ENCODE results near the gene GLOD4. TPM values are rescaled to one million over a fixed set of nuclear protein-coding genes. Genes with fewer than 3 reads are reported as not detected.

Gene GLOD4
- polyA plus RNA-seq, 1 donor from 2014 or later = 235 TPM

DNA sequence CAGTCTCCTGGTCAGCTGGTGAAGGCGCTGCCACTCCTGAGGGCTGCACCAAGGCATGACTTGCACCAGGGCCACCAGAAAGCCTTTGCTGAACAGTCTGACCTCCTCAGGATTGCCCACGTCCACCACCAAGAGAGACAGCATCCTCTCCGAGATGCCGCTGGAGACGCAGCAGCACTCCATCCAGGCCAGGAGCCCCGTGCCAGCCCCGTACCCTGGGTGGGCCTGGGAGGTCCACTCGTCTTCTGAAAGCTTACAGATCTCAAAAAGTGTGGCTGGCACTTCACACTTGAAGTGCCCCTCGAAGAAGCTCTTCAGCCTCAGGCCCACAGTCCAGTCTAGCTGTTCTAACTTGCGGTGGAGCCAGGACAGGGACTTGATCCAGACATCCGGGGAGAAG is 36.7 kb downstream of the GLOD4 start:
- Histone ChIP-seq H3K4me2 (ENCODE audit: low read length) (no peak overlapping the region), H3K36me3 (ENCODE audit: insufficient read depth, low read length) (no peaks in the 10 kb centered on the region), H3K4me3 (ENCODE audit: low read length) (no peak overlapping the region), H3K9ac (ENCODE audit: low read length) (no peak overlapping the region), H3K79me2 (replicated peaks; ENCODE audit: insufficient read depth, low read length) (peaks cover 9% of the 10 kb centered on the region), H3K9me3 (ENCODE audit: low read length) (no peaks in the 10 kb centered on the region), H4K20me1 (ENCODE audit: insufficient read depth) (no peaks in the 10 kb centered on the region), H3K9me2 (ENCODE audit: insufficient read depth, low read length) (no peaks in the 10 kb centered on the region), H3K27ac (ENCODE audit: low read length) (no peak overlapping the region), H2AFZ (ENCODE audit: low read depth, low read length) (no peak overlapping the region), H3F3A (ENCODE audit: insufficient read depth, low read length, poor library complexity, severe bottlenecking) (no peaks in the 10 kb centered on the region), H3K27me3 (ENCODE audit: insufficient read depth, low read depth, low read length) (no peaks in the 10 kb centered on the region)
- no peak for TF ChIP-seq EZH2 (IDR thresholded peaks at IDR 0.05; ENCODE audit: borderline replicate concordance, insufficient read depth, low read length, poor library complexity, severe bottlenecking)
- TF ChIP-seq, protein P1, sequence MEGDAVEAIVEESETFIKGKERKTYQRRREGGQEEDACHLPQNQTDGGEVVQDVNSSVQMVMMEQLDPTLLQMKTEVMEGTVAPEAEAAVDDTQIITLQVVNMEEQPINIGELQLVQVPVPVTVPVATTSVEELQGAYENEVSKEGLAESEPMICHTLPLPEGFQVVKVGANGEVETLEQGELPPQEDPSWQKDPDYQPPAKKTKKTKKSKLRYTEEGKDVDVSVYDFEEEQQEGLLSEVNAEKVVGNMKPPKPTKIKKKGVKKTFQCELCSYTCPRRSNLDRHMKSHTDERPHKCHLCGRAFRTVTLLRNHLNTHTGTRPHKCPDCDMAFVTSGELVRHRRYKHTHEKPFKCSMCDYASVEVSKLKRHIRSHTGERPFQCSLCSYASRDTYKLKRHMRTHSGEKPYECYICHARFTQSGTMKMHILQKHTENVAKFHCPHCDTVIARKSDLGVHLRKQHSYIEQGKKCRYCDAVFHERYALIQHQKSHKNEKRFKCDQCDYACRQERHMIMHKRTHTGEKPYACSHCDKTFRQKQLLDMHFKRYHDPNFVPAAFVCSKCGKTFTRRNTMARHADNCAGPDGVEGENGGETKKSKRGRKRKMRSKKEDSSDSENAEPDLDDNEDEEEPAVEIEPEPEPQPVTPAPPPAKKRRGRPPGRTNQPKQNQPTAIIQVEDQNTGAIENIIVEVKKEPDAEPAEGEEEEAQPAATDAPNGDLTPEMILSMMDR (IDR thresholded peaks at IDR 0.05; ENCODE audit: poor library complexity, severe bottlenecking) = no peak
- no peak for TF ChIP-seq TAF1 (IDR thresholded peaks at IDR 0.05; ENCODE audit: low read depth)
- no peak for TF ChIP-seq RAD21 (conservative IDR thresholded peaks at IDR 0.05)
- TF ChIP-seq POLR2AphosphoS5 (IDR thresholded peaks at IDR 0.05) = no peak
- no peak for TF ChIP-seq SMC3 (conservative IDR thresholded peaks at IDR 0.05; ENCODE audit: poor library complexity)
- no peak for TF ChIP-seq MXI1 (conservative IDR thresholded peaks at IDR 0.05; ENCODE audit: poor library complexity, severe bottlenecking)
- TF ChIP-seq EP300 (conservative IDR thresholded peaks at IDR 0.05; ENCODE audit: poor library complexity, severe bottlenecking) = no peak
- TF ChIP-seq, protein P2, sequence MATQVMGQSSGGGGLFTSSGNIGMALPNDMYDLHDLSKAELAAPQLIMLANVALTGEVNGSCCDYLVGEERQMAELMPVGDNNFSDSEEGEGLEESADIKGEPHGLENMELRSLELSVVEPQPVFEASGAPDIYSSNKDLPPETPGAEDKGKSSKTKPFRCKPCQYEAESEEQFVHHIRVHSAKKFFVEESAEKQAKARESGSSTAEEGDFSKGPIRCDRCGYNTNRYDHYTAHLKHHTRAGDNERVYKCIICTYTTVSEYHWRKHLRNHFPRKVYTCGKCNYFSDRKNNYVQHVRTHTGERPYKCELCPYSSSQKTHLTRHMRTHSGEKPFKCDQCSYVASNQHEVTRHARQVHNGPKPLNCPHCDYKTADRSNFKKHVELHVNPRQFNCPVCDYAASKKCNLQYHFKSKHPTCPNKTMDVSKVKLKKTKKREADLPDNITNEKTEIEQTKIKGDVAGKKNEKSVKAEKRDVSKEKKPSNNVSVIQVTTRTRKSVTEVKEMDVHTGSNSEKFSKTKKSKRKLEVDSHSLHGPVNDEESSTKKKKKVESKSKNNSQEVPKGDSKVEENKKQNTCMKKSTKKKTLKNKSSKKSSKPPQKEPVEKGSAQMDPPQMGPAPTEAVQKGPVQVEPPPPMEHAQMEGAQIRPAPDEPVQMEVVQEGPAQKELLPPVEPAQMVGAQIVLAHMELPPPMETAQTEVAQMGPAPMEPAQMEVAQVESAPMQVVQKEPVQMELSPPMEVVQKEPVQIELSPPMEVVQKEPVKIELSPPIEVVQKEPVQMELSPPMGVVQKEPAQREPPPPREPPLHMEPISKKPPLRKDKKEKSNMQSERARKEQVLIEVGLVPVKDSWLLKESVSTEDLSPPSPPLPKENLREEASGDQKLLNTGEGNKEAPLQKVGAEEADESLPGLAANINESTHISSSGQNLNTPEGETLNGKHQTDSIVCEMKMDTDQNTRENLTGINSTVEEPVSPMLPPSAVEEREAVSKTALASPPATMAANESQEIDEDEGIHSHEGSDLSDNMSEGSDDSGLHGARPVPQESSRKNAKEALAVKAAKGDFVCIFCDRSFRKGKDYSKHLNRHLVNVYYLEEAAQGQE (IDR thresholded peaks at IDR 0.05; ENCODE audit: borderline replicate concordance) = no peak

DNA sequence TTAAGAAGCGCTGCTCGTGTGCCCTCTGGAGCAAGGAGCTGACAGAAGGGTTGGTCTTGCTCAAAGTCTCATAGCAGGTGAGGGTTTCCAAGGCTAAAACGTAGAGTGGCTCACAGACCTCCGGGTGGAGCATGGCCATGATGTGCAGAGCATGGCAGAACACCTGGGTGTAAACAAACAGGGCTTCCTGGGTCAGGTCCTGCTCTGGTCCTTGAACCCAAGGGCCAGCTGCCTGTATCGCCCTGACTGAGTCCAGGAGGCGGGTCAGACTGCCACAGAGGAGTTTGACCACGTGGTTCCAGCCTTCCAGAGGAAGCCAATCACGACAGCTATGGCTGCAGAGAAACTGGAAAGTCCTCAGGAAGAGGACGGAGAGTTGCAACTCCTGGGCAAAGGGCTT is 37.1 kb downstream of the GLOD4 start:
- Histone ChIP-seq H3K4me2 (ENCODE audit: low read length) (no peak overlapping the region), H2AFZ (ENCODE audit: low read depth, low read length) (no peak overlapping the region), H3K9me3 (ENCODE audit: low read length) (no peaks in the 10 kb centered on the region), H3K27ac (ENCODE audit: low read length) (no peak overlapping the region), H3K9me2 (ENCODE audit: insufficient read depth, low read length) (no peaks in the 10 kb centered on the region), H3K27me3 (ENCODE audit: insufficient read depth, low read depth, low read length) (no peaks in the 10 kb centered on the region), H3K4me3 (ENCODE audit: low read length) (no peak overlapping the region), H4K20me1 (ENCODE audit: insufficient read depth) (no peaks in the 10 kb centered on the region), H3K9ac (ENCODE audit: low read length) (no peak overlapping the region), H3K79me2 (replicated peaks; ENCODE audit: insufficient read depth, low read length) (peaks cover 4% of the 10 kb centered on the region), H3K36me3 (ENCODE audit: insufficient read depth, low read length) (no peaks in the 10 kb centered on the region), H3F3A (ENCODE audit: insufficient read depth, low read length, poor library complexity, severe bottlenecking) (no peaks in the 10 kb centered on the region)
- TF ChIP-seq RAD21 (conservative IDR thresholded peaks at IDR 0.05) (no peak), TAF1 (IDR thresholded peaks at IDR 0.05; ENCODE audit: low read depth) (no peak), EZH2 (IDR thresholded peaks at IDR 0.05; ENCODE audit: borderline replicate concordance, insufficient read depth, low read length, poor library complexity, severe bottlenecking) (no peak), MXI1 (conservative IDR thresholded peaks at IDR 0.05; ENCODE audit: poor library complexity, severe bottlenecking) (no peak), SMC3 (conservative IDR thresholded peaks at IDR 0.05; ENCODE audit: poor library complexity) (no peak), EP300 (conservative IDR thresholded peaks at IDR 0.05; ENCODE audit: poor library complexity, severe bottlenecking) (no peak), POLR2AphosphoS5 (IDR thresholded peaks at IDR 0.05) (no peak)
- TF ChIP-seq, protein P1 (IDR thresholded peaks at IDR 0.05; ENCODE audit: poor library complexity, severe bottlenecking) = no peak
- TF ChIP-seq, protein P2 (IDR thresholded peaks at IDR 0.05; ENCODE audit: borderline replicate concordance) = no peak
